ENCODE results near the gene ERO1B. TPM values are rescaled to one million over a fixed set of nuclear protein-coding genes. Genes with fewer than 3 reads are reported as not detected.
"Not testable (repeated sequence)": the region's sequence is repeated elsewhere in the genome, so short reads cannot be mapped to it uniquely, and the experiment has no call there.

The ERO1B gene, protein sequence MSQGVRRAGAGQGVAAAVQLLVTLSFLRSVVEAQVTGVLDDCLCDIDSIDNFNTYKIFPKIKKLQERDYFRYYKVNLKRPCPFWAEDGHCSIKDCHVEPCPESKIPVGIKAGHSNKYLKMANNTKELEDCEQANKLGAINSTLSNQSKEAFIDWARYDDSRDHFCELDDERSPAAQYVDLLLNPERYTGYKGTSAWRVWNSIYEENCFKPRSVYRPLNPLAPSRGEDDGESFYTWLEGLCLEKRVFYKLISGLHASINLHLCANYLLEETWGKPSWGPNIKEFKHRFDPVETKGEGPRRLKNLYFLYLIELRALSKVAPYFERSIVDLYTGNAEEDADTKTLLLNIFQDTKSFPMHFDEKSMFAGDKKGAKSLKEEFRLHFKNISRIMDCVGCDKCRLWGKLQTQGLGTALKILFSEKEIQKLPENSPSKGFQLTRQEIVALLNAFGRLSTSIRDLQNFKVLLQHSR
- 6.3 and 13.3 TPM in 2 replicates for total RNA-seq (2014; rRNA removed; shearing (Covaris generic))

DNA sequence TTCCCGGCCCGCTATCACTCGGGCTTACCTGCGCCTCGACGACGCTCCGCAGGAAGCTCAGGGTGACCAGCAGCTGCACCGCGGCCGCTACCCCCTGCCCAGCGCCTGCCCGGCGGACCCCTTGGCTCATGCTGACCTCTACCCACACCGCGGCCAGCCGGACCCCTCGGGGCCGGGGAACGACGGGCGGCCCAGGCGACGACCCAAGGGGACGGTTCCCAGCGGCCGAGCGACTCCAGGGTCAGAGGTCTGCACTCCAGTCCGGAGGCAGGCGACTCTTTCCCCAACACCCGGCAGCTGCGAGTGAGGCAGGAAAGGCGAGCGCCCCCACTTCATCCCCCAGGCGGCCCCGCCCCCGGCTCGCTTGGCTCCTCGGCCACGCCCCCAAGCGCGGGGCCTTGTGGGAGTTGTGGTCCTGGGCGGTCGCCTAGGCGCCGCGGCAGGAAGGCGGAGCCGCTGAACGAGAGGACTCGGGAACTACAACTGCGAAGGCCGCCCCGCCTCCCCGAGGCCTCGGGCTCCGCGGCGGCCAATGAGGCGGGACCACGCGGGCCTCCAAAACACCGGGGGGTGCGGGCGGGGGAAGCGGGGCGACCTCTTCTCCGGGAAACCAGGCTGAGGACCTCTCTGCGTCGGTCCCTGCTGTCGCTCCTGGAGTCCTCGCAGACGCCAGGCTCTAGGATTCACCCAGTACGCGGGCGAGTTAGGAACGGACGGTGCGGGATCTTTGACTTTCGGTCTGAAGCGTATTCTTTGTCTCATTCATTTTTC, at the start of gene ERO1B:
Gene ERO1B (minus strand): TSS at position 305 of the 771 bp plus-strand sequence. CDS start 175 bp downstream, at position 130.
- in situ Hi-C loops (cut with HindIII; ENCODE audit: low sequenced_read_pairs), result no loop called here

GRCh38 chr1:236331412-236331811, 49.7 kb upstream of the ERO1B start:
- DNase-seq (ENCODE audit: low spot score); in situ Hi-C loops (cut with HindIII; ENCODE audit: low sequenced_read_pairs): not testable (repeated sequence)

More for the DNA sequence above, at the start of gene ERO1B:
- DNase-seq (ENCODE audit: low spot score), result peak; percentile 98

GRCh38 chr1:236326432-236326831, 44.7 kb upstream of the ERO1B start:
- in situ Hi-C loops (cut with HindIII; ENCODE audit: low sequenced_read_pairs), result no loop called here
- no peak for DNase-seq (ENCODE audit: low spot score)

DNA sequence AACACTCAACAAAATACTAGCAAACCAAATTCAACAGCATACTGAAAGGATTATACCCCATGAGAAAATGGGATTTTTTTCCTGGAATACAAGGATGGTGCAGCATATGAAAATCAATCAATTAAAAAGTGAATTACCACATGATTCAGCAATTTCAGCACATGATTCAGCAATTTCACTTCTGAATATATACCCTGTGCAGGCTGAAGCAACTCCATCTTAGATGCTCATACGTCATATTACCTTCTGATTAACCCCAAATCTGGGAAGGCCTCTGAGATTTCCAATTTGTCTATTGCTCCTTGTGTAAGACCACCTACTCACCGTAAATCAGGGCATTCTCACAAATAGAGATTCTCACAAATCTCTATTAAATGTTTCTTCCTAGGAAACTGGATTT, 43.8 kb upstream of the ERO1B start:
- in situ Hi-C loops (cut with HindIII; ENCODE audit: low sequenced_read_pairs), result no loop called here

GRCh38 chr1:236323819-236324411, 42.2 kb upstream of the ERO1B start:
- in situ Hi-C loops (cut with HindIII; ENCODE audit: low sequenced_read_pairs), result no loop called here
- DNase-seq (ENCODE audit: low spot score), result no peak

More for the DNA sequence above, 43.8 kb upstream of the ERO1B start:
- no peak for DNase-seq (ENCODE audit: low spot score)

DNA sequence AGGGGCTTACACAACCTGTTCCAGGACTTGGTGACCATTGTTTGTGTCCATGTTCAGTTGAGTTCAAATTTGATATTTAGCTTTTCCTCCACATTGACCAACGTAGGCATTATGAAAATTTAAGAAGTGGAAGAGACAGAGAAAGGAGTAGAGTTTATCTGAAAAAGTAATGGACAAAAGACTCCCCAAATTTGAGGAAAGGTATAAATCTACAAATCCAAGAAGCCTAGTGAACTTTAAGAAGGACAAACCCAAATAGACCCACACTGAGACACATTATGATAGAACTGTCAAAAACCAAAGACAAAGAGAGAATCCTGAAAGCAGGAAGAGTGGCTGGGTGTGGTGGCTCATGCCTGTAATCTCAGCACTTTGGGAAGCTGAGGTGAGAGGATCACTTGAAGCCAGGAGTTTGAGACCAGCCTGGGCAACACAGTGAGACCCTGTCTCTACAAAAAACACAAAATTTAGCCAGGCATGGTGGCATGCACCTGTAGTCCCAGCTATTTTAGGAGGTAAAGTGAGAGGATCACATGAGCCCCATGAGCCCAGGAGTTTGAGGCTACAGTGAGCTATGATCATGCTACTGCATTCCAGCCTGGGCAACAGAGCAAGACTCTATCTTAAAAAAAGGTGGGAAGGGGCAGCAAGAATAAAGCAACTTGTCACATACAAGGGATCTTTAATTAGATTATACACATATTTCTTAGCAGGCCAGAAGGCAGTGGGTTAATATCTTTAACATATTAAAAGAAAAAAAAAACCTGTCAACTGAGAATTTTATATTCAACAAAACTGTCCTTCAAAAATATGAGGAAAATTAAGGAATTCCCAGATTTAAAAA, 41.0 kb upstream of the ERO1B start:
- in situ Hi-C loops (cut with HindIII; ENCODE audit: low sequenced_read_pairs), result no loop called here
- DNase-seq (ENCODE audit: low spot score), result no peak

DNA sequence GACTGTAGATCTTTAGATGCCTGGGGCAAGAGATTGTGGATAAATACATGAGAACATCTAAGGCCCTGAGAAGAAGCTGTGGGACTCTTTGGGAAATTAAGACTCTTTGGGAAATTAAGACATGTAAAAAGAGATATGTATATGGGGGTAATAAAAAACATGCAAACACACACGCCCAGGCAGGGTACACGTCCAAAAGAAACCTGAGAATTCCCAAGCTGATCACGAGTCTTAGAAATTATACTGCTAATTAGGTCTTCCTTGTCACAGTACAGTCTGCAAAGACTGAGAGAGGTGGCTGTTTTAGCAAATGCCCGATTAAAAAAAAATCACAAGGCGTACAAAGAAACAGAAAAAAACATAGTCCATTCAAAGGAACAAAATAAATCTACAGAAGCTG, 39.3 kb upstream of the ERO1B start:
- in situ Hi-C loops (cut with HindIII; ENCODE audit: low sequenced_read_pairs), result no loop called here
- no peak for DNase-seq (ENCODE audit: low spot score)

GRCh38 chr1:236320671-236321070, 38.9 kb upstream of the ERO1B start:
- no peak for DNase-seq (ENCODE audit: low spot score)
- in situ Hi-C loops (cut with HindIII; ENCODE audit: low sequenced_read_pairs), result no loop called here

DNA sequence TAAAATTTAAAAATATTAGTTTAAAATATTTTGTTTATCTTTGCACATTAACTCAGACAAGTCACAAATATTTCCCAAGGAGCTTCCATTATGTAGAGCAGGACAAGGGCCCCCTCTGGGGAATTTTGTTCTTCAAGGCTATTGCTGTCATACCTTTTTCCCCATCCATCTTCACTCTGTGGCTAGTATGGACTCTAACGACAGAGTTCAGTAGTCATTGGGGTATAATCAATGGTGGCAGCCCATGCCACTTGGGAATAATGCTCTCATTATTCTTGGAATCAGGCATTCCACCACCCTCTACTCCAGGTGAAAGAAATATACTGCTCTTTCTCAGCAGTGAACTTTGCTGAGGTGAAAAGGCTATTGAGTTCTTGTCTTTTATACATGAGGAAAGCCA, 38.5 kb upstream of the ERO1B start:
- DNase-seq (ENCODE audit: low spot score), result no peak
- in situ Hi-C loops (cut with HindIII; ENCODE audit: low sequenced_read_pairs), result no loop called here

GRCh38 chr1:236316437-236316836, 34.7 kb upstream of the ERO1B start:
- in situ Hi-C loops (cut with HindIII; ENCODE audit: low sequenced_read_pairs), result no loop called here
- DNase-seq (ENCODE audit: low spot score), result no peak

DNA sequence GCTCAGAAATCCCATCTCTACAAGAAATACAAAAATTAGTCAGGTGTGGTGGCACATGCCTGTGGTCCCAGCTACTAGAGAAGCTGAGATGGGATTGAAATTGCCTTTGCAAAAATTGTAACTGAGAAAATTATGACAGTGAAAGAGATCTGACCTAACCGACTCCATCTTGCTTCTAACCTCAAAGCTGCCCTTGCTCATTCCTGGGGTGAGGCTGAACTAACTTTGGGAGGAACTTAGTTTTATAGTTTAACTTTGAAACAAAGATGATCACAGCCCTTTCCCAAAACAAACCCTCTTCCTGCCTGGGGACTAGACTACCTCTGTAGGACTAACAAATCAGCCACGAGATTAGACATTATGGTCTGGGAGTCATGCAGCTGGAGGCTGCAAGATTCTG, 33.8 kb upstream of the ERO1B start:
- in situ Hi-C loops (cut with HindIII; ENCODE audit: low sequenced_read_pairs), result no loop called here
- no peak for DNase-seq (ENCODE audit: low spot score)

- no peak for DNase-seq (ENCODE audit: low spot score)
- in situ Hi-C loops (cut with HindIII; ENCODE audit: low sequenced_read_pairs), result no loop called here
Observed at GRCh38 chr1:236315092-236315491, 33.3 kb upstream of the ERO1B start.

DNA sequence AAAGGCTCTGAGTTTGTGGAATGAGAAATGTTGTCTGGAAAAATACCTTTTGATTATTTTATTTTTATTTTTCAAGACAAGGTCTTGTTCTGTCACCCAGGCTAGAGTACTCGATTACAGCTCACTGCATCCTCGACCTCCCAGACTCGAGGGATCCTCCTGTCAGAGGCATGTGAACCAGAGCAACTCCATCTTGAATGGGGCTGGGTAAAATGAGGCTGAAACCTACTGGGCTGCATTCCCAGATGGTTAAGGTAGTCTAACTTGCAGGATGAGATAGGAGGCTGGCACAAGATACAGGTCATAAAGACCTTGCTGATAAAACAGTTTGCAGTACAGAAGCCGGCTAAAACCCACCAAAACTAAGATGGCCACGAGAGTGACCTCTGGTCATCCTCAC, 32.3 kb upstream of the ERO1B start:
- DNase-seq (ENCODE audit: low spot score); in situ Hi-C loops (cut with HindIII; ENCODE audit: low sequenced_read_pairs): not testable (repeated sequence)

DNA sequence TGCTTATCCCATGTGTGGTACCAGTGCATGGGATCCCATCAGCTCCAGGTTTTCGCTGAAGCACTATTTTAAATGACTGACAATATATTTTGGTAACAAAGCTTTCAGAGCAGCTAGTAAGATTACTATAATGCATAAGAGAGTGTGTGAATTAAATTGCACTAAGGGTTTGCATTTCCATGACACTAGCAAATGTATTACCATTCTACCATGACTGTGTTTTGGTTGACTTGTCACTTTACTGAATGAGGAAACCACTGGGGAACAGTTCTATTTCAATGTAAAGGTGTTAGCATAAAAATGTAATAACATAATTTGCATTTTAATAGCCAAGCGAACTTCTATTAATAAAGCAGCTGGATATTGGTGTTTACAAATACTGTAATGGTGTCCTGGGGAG, 31.7 kb upstream of the ERO1B start:
- DNase-seq (ENCODE audit: low spot score), result no peak
- in situ Hi-C loops (cut with HindIII; ENCODE audit: low sequenced_read_pairs), result no loop called here

GRCh38 chr1:236311040-236311439, 29.3 kb upstream of the ERO1B start:
- DNase-seq (ENCODE audit: low spot score), result no peak
- in situ Hi-C loops (cut with HindIII; ENCODE audit: low sequenced_read_pairs), result no loop called here

DNA sequence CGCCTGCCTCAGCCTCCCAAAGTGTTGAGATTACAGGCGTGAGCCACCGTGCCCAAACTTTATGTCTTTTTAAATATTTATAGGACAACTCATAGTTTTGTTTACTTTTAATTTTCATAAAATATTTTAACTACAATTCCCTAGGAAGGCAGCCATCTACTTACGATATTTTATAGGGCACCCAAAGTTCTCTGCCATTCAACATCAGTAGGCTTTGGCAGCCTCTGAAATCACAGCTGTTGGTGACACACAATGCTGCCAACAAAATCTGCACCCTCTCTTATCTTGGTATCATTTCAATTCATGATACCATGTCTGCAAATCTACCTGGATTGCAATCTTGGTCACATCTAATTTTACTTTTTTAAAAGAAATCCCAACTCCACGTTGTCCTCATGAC, 27.1 kb upstream of the ERO1B start:
- in situ Hi-C loops (cut with HindIII; ENCODE audit: low sequenced_read_pairs), result no loop called here
- DNase-seq (ENCODE audit: low spot score), result no peak

- in situ Hi-C loops (cut with HindIII; ENCODE audit: low sequenced_read_pairs), result no loop called here
- no peak for DNase-seq (ENCODE audit: low spot score)
Observed at GRCh38 chr1:236307435-236307834, 25.7 kb upstream of the ERO1B start.

GRCh38 chr1:236304682-236305081, 22.9 kb upstream of the ERO1B start:
- DNase-seq (ENCODE audit: low spot score), result no peak
- in situ Hi-C loops (cut with HindIII; ENCODE audit: low sequenced_read_pairs), result no loop called here

DNA sequence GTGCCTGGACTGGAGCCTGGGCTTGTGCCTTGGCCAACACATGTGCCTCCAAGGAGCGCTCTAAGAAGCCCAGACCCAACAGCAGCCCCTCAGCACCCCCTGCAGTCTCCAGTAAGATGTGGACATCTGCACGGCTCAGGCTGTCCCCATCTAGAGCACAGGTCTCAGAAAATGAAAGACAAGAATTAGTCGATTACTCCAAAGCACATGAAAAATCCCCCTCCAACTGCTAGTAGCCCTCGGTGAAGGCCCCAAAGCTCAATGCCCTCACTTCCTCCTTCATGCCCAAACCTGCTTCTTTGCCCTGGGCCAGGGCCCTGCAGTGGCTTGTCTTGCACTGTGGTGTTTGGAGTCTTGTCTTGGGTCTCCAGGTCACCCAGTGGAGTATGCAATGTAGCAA, 21.9 kb upstream of the ERO1B start:
- in situ Hi-C loops (cut with HindIII; ENCODE audit: low sequenced_read_pairs), result no loop called here
- DNase-seq (ENCODE audit: low spot score), result no peak

Measured in G401 (cell line).